Activated CD8-positive, alpha-beta memory T cell treated with anti-CD3 and anti-CD28 coated beads, Interleukin-2, amount 50 U/mL, for 24 hours (primary cell): ENCODE results near the gene GPRC5B.

Experiments used
- DNase-seq: peaks from one replicate; pipeline ENCODE4 v3.0.0-alpha.2; 2020; ENCODE audit errors: extremely low read depth

The GPRC5B gene, protein sequence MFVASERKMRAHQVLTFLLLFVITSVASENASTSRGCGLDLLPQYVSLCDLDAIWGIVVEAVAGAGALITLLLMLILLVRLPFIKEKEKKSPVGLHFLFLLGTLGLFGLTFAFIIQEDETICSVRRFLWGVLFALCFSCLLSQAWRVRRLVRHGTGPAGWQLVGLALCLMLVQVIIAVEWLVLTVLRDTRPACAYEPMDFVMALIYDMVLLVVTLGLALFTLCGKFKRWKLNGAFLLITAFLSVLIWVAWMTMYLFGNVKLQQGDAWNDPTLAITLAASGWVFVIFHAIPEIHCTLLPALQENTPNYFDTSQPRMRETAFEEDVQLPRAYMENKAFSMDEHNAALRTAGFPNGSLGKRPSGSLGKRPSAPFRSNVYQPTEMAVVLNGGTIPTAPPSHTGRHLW

DNA sequence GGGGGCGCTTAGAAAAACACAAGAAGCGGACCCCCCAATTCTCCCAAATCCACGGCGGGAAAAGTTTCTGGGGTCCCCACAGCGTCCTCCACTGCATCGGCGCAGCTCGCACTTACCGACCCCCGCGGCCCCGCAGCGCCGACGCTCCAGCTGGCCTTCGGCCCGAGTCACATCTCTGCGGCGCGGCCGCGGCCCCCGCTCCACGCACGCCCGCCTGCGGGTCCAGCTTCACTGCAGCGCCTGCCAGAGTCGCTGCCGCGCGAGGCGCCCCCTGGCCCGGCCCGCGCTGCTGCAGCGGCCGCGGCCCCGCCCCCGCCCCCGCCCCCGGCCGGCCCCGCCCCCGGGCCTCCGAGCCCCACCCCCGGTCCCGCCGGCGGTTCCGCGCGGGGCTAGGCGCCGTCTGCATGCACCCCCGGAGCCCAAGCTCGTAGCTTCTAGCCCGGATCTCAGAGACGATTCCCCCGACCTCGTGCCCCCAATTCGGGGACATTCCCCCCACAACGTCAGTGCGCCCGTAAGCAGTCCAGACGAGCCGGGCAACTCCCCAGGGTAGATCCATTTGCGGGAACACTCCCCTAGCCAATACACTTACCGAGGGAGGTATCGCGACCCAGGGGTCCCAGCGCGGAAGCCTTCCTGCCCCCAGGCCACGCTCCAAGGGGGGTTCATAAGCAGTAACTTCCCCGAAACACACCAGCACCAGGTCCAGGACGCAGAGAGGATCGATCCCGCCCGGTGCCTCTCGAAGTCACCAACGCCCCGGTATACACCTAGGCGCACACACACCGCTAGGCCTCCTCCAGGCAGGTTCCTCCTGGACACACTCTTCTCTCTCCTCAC lies at the start of gene GPRC5B:
GPRC5B (minus strand) TSS at position 238 of the 840 bp plus-strand sequence. CDS start 12,003 bp downstream, outside the sequence.
- DNase-seq = no peak

DNA sequence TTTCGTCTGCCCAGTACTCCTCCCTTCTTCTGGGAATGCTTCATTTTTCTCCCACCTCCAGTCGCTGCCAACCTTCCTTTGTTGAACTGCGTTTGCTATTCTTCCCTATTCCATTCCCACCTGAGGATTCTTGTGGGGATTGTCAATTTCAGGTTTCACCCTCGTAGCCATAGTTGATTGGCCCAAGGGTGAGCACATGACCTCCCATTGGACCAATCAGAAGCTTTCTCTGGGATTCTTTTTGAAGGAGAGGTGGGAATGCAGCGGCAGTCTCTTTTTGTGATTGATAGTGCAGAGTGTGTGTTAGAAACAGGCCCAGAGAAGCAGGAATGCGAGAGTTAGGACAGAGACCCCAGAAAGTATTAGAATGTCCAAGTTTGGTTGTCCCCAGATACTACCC lies 49.1 kb upstream of the GPRC5B start:
- DNase-seq = no peak

DNA sequence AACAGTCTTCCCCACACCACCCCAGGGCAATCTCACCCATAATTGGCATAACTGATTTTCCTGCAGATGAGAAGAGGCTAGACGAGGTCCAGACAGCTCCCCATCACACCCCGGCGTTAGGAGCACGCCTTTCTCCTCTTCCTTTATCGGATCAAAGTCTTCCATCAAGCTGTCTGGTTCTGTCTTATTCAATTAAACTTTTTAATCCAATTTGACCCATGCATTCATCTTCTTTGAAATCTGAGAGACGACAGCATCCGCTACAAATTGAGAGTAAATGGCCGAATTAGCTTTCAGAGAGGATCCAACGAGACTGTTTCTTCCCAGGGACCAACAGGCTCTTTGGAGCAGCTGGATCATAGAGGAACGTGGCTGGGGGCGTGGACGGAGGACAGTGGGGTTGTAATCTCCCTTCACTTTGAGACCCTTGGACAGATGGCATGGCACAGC lies 44.4 kb upstream of the GPRC5B start:
- no peak for DNase-seq

DNA sequence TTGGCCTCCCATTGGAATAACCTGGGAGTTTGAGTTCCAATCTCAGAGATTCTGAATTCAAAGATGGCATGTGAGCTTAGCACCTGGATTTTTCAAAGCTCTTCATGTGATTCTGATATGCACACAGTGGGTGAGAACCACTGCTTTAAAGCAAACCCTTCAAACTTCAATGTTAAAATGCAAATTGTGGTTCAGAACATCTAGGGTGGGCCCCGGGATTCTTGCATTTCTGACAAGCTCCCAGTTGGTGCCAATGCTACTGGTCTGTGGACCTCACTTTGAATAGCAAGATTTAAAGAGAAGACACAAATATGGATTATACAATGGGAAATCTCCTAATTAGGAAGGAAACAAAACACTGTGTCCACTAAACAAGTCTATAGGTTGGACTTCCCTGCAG lies 43.8 kb upstream of the GPRC5B start:
- no peak for DNase-seq

DNA sequence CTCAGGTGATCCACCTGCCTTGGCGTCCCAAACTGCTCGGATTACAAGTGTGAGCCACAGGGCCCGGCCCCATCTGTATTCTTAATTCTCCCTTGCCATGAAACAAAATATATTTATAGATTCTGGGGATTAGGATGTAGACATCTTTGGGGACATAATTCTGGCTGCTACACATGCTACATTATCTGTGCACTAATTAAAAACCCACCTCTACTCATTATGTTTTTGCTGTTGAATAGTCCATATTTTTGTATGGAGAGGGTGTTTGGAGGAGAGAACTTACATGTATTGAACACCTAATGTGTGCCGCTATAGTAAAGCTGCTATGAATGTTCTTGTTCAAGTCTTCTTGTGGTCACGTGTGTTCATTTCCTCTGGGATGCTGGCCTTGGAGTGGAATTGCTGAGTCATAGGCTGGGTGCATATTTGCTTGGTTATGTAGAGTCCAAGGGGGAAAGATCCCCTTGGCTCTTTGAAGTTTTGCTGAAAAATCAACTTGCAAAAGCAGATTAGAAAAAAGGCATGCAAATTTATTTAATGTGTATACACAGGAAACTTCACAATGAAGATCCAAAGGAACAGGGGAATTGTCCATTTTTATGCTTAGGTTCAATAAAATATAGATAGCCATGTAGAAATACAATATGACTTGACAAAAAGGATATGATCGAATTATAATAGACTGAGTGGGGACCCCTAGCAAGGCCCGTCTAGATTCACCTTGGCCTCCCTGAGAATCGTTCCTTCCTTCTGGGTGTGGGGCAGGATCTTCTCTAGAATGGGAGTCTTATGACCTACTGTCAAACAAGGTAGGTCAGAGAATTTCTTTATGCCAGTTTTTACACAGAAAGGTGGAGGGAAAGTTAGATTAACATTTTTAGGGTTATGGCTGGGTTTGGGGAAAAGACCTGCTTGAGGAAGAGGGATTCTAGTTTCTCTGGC lies 42.1 kb upstream of the GPRC5B start:
- no peak for DNase-seq

DNA sequence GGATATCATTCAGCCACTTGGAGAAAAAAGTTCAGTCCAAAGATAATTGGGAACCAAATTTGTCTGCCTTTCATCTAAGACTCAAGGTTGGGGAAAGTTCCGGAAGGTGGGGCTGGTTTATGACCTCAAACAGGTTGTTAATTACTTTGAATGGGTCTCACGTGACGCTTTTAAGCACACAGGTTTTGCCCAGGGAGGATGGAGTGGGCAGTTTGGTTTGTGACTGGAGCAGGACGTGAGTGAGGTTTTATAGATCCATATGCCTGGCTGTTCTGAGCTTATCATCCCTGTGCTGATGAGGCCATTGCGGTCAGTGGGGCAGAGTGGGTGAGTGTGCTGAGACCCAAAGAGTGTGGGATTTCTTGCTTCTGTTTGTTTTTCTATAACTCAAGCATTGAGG lies 38.7 kb upstream of the GPRC5B start:
- no peak for DNase-seq

DNA sequence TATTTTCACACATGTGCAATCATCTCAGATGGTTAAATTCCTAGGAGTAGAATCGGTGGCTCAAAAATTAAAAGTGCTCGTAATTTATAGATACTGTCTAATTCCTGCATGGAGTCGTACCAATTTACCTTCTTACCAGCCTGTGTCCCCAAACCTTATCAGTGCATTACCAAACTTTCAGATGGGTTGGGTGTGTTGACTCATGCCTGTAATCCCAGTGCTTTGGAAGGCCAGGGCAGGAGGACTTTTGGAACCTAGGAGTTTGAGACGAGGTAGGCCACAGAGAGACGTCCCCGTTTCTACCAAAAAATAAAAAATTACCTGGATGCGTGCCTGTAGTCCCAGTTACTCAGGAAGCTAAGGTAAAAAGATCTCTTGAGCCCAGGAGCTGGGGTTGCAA lies 34.5 kb upstream of the GPRC5B start:
- no peak for DNase-seq

DNA sequence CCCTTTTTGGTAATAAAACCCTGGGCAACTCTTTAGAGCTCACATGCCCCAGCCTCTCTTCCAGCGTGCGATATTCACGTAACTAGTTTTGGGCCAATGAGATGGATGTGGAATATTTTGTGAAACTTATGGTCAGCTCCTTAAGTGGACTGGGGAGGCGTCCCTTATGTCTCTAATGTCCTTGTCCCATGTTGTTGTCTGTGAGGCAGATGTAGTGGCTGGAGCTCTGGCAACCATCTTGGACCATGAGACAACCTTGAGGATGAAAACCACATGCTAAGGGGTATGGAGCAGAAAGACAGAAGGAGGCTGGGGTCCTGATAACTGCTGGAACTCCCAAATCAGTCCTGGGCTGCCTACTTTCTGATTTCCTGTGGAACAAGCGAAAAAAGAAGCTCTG lies 31.4 kb upstream of the GPRC5B start:
- DNase-seq = no peak

DNA sequence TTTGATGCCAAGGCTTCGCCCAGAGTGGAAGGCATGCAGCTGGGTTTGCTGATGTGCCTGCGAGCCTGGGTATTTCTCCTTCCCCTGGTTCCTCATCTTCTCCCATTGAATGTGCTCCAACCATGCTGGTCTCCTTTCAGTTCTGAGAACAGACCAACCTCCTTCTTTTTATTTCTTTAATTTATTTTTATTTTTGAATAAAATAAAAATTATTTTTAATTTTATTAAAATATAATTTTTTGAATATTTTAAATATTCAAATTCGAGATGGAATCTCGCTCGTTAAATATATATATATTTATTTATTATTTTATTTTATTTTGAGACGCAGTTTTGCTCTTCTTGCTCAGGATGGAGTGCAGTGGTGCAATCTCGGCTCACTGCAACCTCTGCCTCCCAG lies 30.2 kb upstream of the GPRC5B start:
- no peak for DNase-seq

DNA sequence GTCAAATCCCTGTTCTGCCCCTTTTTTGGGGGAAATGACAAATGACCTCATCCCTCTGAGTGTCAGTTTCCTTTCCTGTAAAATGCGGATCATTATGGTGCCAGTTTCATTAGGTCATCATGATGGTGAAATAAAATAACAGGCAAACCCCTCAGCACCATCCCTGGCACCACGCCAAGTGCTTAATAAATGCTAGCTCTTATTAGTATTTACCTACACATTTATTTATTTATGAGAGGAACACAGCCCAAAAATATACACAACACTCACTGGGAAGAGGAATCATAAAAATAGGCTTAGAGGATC lies 28.6 kb upstream of the GPRC5B start:
- DNase-seq = no peak

DNA sequence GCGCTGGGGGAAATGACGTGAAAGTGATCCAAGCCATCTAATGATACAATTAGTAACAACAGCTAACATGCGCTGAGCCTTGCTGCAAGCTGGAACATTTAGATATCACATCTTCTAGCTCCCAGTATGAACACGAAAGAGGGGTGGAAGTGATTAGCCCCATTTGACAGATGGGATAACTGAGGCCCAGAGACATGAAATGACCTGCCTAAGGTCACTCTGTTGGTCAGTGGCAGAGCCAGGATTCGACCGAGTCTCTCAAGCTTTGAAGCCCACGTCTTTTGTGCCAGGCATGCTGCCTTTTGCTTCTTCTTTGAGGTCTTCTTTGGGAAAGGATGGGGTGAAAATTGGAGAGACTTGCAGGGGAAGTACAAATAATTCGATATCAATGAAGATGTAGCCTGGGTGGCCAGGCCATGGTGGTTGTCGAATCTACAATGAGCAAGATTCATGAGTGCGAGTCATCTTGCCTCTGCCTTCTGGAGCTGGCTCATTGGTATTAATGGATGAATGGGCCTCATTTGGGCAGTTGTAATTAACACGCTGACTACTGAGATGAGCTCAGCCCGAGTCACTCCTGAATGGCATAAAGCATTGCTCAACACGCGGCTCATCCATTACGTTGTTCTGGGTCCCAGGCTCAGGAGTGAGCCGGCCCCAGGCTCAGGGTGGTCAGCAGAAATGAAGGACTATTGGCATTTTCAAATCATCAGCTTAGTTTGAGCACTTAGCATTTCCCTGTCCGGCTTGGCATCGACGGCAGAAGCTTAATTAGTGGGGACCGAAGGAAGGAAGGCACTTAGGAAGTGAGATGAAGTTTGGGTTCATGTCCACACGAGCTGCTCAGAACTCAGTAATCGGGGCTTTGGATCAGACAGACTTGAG lies 28.0 kb upstream of the GPRC5B start:
- DNase-seq = no peak

DNA sequence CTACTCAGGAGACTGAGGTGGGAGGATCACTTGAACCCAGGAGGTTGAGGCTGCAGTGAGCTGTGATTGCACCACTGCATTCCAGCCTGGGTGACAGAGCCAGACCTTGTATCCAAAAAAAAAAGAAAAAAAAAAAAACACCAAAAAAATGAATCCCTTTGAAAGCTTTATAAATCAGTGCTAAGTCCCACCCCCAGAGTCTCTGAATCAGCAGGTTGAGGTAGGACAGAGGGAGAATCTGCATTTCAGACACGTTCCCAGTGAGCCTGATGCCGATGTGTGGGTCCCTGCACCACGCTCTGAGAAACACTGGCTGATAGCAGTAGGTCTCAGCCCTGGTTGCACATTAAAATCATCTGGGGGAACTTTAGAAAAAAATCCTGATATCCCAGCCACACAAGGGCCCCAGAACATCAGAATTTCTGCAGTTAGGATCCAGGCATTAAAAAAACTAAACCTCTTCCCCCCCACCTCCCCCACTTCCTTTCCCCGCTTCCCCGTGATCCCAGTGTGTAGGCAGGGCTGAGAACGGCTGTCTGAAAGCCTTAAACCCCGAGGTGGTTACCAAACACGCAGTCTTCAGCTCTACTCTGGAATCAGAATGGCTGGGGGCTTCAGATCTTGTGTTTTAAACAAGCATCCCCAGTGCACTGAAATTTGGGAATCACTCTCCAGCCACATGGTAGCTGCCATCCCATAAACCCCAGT lies 27.3 kb upstream of the GPRC5B start:
- no peak for DNase-seq

DNA sequence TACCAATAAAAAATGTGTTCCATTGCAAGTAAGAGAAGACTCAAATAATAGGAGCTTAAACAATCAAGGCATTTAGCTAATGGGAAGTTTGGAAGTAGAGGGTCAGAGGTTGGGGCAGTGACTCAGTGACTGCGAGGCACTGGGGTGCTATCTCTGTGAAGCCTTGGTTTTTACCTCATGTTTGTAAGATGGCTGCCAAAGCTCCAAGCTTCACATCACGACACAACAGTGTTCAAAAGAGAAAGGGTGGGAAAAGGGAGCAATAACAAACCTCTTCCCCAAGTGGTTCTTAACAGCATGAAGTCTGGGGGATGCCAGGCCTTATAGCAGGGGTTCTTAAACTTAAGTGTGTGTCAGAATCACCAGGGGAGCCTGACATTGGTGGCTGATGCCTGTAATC lies 26.6 kb upstream of the GPRC5B start:
- no peak for DNase-seq

DNA sequence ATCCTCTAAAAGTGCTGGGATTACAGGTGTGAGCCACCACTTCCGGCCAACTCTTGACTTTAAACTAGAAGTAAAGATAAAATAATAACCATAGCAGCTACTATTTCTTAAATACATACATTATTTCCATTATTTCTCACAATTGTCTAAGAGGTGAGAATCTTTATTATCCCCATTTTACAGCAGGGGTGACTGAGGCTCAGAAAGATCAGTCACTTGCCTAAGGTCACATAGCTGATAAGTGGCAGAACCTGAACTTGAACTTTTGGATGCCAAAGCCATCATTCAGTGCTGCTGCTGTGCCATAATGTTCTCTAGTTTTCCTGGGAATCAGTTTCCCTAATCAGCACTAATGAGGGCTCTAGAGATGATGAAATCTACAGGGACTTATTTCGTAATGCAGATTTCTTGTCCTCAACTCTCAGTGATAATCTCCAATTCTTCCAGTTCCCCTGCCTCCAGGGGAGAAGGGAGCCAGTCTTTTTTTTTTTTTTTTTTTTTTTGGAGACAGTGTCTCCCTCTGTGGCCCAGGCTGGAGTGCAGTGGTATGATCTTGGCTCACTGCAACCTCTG lies 25.2 kb upstream of the GPRC5B start:
- DNase-seq = no peak

DNA sequence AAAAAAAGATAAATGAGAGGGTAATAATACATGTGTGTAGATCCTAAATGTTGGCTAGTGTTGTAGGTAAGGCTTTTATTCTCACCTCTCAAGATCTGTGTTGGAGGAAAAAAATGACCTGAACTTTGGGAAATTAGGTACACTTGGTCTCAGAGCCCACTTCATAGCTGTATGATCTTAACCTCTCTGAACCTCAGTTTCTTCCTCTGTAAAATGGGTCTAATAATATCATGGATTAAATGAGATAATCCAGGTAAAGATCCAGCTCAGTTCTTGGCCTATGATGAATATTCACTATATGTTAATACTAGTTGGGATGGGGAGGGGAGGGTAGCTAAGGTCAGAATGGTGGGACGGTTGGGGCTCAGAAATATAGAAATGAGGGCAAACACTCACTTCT lies 24.3 kb upstream of the GPRC5B start:
- no peak for DNase-seq

DNA sequence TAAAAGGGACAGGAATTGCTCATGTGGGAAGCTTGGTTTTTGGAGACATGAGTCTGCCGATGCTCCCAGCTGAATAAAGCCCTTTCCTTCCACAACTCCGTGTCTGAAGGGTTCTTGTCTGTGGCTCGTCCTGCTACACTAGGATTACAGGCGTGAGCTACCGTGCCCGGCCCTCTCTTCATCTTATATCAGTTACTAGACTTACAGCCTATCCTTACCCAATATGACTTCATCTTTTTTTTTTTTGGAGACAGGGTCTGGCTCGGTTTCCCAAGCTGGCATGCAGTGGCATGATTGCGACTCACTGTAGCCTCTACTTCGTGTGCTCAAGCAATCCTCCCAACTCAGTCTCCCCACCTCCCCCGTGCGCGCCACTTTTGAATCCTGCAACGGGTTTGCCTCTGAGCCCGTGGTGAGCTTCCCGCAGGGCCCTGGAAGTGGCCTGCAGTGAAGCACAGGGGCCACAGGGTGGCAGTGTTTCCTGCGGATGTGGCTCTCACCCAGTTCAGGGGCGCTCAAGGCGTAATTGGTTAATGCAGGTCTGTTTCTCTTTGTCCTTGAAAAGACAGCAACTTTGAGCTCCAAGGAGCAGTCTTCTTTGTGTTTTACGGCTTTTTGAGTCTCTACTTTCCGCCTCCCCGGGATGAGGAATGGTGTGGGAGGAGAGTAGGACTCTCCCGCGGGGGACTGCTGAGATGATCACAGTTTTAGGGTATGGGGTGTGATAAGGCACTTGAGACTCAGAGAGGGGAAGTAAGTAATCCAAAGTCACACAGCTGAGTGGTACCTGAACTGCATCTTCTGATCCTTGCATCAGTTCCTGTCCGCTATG lies 22.7 kb upstream of the GPRC5B start:
- DNase-seq = peak; percentile 26

DNA sequence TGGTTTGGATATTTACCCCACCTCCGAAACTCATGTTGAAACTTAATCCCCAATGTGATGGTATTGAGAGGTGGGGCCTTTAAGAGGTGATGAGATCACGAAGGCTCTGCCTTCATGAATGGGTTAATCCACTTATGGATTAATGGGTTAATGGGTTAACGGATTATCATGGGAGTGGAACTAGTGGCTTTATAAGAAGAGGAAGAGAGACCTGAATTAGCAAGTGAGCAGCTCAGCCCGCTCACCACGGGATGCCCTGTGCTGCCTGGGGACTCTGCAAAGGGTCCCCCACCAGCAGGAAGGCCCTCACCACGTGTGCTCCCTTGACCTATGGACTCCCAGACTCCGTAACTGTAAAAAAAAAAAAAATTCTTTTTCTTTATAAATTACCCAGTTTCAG lies 16.5 kb upstream of the GPRC5B start:
- no peak for DNase-seq

DNA sequence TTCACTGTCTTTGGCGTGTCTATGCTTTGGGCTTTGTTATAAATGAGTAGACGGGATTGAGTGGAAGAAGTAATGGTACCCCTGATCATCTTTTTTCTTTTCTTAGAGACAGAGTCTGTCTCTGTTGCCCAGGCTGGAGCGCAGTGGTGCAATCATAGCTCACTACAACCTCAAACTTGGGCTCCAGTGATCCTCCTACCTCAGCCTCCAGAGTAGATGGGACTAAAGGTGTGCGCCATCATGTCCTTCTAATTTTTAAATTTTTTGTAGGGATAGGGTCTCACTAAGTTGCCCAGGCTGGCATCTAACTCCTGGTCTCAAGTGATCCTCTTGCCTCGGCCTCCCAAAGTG lies 14.9 kb upstream of the GPRC5B start:
- DNase-seq = no peak

DNA sequence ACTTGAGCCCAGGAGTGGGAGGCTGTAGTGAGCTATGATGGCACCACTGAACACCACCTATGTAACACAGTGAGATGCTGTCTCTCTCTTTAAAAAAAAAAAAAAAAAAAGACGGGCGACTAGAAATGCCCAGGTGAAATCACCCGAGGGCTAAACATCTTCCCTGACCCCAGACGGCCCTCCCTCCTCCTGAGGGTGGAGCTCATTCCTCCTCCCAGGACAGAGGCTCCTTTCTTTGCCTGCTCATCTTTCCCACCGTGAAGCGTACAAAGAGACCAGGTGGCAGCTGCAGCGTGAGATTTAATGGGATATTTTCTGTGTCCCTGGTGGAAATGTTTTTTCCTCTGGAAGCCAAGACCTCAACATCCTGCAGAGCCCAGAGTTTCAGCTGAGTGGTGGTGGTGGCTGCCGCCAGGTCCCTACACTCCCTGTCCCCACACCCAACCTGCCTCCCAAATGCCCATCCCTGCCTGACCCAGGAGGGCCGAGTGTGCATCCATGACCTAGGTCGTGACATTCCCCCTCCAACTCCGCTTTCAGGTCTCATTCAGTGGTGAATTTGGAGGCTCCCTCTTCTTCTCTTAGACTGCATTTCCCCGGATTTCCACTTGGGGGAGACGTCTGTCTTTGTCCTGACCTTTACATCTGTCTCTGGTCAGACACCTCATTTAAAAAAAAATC lies 14.4 kb upstream of the GPRC5B start:
- no peak for DNase-seq
